RKO (cell line): ENCODE results near the gene WDR93.

ENCODE experiments used
- DNase-seq: peaks from one replicate; pipeline ENCODE4 v3.0.0-alpha.2; 2016; ENCODE audit warnings: low spot score

The WDR93 gene

DNA sequence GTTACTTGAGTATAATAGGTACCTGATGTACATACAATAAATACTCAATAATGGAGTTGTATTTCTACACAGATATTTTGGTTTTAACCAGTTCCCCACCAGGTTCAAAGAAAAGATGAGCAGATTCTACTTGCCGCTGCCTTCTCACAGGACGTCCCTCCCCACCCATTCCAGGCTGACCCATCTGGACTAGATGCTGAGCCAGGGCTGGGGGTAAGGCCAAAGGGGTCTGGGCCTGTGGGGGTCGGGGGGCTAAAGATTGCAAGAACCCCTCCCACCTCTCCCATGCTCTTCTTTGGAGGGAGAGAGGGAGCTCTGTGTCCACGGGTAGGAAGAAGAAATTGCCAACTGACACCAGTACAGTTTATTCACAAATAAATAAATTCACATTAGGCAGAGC lies 58.9 kb downstream of the WDR93 start:
- DNase-seq, result no peak

DNA sequence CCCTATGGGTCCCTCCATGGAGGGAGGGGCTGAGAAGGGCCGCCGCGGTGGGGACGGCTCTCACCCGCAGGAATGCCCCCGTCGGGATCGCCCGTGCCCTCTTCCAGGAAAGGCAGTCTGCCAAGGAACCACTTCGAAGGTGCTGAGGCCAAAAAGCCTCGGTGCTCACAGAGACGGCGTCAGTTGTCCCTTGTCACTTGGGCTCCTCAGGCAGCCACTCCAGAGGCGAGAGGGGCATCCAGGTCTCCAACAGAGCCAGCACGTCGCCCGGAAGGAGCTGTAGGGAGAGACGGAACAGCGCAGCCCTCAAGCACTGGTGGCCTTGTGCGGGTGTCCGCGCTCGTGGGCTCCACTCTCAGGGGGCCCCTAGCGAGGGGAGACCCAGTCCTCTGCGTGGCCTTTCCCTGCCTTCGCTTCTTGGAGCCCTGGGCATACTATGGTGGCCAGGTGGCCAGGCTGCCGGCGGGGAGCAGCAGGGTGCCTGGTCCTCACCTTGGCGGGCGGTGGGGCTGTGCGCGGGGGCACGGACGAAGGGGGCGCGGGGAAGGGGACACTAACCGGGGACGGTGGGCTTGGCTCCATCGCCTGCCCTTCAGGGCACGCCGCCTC lies 59.4 kb downstream of the WDR93 start:
- peak; percentile 44 for DNase-seq

DNA sequence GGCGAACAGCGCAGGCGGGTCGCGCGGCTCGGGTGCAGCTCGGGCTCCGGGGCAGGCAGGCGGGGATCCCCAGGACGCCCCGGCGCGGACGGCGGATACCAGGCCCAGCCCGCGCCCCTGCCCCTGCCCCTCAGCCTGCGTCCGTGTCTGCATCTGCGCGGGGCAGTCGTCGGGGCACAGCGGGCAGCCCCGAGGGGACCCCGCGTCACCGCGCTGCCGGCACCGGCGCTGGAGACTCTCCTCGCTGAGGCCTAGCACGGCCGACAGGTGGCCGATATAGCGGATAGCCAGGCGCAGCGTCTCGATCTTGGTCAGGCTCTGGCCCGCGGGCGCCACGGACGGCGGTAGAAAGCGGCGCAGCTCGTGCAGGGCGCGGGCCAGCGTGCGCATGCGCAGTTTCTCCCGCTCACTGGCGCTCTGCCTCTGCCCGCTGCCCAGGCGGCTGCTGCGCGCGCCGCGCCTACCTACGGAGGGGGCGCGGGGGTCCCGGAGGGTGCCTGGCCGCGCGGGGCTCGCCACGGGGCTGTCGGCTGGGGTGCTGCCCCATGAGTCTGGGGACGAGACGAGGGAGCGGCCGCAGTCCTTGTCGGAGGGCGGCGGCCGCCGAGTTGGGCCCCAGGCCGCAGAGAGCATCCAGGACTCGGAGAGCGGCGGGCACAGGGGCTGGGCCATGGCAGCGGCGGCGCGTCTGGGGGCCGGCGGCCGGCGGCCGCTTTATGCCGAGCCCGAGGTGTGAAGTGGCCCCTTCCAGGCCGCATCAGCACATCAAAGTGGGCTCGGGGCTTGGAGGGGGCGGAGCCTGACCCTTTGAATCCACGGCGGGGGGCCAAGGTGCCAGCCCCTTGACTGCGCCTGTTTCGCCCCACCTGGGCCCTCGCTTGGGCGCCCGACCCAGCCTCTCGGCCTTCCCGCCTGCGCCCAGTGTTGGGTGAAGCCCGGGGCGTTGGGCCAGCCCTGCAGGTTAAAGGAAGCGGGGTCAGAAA lies 60.2 kb downstream of the WDR93 start, which contains the start of gene MESP1:
TSS of gene MESP1 (minus strand) at position 690 of the 983 bp plus-strand sequence. CDS start at position 672, 18 bp downstream.
- DNase-seq, result peak; percentile 96

DNA sequence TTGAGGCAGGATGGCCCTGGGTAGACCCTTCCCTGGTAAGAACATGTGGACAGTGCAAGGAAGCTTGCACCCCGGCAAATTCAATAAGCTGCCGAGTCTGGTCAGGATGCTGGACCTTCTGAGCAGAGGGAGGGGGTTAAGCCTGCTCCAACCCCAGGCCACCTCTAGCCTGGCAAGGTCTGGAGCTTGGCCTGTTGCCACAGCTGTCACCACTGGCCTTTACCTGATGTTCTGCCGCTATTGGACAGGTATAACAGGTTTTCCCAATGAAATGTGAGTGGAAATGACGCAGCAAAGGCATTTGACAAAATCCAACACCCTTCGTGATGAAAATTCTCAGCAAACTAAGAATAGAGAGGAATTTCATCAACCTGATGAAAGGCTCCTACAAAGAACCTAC lies 61.1 kb downstream of the WDR93 start:
- DNase-seq, result no peak

DNA sequence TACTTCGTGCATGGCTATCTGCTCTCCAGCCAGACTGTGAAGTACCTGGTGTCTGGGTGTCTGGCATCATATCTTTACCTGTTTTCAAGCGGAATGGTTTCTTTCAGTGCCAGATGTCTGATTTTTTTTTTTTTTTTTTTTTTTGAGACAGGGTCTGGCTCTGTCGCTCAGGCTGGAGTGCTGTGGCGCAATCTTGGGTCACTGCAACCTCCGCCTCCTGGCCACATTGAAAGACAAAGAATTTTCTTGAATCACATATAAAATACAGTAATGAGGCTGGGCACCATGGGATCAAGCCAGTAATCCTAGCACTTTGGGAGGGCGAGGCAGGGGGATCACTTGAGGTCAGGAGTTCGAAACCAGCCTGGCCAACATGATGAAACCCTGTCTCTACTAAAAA lies 63.2 kb downstream of the WDR93 start:
- no peak for DNase-seq

DNA sequence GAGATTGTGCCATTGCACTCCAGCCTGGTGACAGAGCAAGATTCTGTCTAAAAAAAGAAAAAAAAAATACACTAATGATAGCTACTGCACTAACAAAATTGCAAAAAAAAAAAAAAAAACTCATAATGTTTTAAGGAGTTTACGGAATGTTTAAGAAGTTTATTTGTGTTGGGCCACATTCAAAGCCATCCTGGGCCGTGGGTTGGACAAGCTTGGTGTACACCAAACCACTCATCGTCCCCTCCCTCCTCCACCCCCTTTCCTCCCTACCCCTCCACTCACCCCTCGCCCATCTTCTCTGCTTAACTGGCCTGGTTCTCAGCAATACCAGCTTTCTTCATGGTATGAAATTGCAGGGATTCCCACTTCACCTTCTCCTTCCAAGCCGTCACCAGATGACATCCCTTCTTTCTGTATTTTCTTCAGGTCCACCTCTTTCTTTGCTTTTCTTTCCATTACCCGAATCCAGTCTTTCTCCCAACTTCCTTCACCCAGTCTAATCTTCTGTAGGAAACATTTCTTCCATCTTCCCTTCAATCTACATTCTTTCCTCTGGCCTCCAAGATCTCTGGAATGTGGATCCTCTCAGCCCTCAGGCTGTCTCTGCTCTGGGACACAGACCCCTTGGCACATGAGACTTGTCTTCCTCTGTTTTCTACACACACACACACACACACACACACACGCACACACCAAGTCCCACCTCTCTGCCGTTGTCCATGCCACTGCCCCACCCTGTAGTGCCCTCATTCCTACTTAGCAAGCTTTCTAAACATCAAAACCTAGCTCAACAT lies 63.9 kb downstream of the WDR93 start:
- DNase-seq, result no peak

DNA sequence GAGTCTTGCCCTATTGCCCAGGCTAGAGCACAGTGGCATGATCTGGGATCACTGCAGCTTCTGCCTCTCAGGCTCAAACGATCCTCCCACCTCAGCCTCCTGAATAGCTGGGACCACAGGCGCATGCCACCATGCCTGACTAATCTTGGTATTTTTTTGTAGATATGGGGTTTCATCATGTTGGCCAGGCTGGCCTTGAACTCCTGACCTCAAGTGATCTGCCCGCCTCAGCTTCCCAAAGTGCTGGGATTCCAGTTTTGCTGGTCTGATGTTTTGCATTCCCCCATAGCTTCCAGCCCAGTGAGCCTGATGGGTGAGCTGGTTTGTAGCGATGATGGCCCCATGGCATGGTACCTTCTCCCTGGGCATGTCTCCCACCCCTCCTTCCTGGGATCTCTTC lies 65.1 kb downstream of the WDR93 start:
- DNase-seq, result no peak

DNA sequence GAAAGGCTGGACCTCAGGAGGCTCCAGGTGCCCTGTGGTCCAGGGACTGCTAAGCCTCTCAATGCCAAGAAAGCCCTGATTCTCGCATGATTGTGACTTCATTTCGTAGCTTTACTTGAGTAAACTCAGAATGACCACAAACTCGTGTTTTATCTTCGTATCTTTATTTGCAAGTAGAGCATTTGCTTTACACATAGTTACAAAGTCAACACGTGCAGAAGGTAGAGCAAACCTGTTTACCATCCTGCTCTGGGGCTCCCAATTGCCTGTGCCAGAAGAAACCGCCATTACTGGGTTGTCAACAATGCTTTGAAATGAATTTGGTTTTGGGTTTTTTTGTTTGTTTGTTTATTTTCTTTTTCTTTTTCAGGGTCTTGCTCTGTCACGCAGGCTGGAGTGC lies 66.3 kb downstream of the WDR93 start:
- no peak for DNase-seq

DNA sequence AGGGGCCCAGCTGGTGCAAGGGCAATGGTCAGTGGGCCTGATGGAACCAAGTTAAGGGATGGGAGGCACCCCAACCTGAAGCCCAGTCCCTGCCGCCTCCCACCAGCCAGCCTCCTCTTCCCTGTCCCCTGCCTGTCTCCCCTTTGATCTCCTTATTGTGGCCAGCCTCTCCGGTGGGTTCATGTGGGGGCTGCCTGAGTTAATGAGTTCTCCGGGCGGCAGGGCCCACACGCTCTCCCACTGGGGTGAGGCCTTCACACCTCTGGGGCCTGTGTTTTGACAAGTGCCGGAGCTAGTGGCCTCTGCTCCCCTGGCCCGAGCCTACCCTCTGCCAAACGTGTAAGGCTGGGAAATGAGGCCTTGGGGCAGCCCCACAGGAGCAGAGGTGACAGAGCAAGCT lies 67.7 kb downstream of the WDR93 start:
- no peak for DNase-seq

DNA sequence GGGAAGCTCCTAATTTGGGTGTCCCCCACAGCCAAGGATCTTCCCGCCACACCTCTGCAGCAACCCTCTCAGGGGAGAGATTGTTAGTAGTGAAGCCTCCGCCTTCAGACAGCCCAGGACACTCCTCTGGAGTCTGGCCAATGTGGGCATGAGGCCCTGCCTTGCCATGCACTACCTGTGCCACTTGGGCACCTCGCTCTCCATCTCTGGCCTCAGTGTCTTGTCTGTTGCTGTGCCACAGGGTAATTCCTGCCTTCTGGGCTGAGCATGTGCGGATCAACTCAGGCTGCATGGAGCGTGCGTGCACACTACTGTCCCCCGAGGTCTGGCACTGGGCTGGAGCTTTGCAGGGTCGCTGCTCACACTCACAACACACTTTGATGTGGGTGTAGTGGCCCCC lies 68.4 kb downstream of the WDR93 start:
- DNase-seq, result no peak

DNA sequence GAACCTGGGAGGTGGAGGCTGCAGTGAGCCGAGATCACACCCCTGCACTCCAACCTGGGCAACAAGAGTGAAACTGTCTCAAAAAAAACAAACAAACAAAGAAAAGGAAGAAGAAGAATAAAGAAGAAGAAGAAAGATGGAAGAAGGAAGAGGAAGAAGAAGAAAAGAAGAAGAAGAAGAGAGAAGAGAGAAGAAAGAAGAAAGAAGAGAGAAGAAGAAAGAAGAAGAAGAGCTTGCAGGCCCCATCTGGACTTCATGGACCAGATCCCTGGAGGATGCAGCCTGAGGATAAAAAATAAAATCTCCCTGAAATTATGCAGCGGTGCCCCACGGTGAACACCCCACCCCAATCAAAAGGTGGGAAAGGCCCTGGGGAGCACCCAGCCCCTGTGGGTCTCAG lies 69.2 kb downstream of the WDR93 start:
- no peak for DNase-seq

DNA sequence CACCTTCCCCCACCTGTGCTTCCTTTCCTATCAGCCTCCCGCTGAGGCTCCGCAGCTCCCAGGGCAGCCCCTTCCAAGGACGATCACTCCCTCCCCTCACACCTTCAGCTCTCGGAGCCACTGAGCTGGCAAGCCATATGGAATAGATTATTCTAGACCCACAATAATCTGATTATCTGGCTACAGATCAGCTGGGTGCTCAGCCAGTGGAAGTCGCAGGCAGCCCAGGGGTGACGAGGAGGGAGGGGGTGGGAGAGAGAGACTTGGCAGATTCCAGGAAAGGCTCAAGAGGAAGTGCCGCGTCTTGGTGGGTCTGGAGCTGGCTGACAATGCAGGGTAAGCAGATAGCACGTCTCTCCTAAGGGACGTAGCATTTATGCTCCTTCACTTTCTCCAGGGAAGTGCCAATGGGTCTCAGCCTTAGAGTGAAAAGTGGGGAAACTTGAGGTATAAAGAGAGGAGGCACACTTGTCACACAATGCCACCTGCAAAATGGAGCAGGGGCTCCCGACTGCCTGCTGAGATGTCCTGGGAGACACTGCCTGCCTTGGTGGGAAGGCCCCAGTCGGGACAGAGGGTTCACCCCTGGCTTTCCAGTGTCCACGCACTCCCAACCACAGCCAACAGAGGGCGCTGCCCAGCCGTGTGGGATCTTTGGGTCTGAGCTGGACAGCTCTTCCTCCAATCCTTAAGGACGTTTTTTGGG lies 69.8 kb downstream of the WDR93 start:
- DNase-seq, result peak; percentile 70

DNA sequence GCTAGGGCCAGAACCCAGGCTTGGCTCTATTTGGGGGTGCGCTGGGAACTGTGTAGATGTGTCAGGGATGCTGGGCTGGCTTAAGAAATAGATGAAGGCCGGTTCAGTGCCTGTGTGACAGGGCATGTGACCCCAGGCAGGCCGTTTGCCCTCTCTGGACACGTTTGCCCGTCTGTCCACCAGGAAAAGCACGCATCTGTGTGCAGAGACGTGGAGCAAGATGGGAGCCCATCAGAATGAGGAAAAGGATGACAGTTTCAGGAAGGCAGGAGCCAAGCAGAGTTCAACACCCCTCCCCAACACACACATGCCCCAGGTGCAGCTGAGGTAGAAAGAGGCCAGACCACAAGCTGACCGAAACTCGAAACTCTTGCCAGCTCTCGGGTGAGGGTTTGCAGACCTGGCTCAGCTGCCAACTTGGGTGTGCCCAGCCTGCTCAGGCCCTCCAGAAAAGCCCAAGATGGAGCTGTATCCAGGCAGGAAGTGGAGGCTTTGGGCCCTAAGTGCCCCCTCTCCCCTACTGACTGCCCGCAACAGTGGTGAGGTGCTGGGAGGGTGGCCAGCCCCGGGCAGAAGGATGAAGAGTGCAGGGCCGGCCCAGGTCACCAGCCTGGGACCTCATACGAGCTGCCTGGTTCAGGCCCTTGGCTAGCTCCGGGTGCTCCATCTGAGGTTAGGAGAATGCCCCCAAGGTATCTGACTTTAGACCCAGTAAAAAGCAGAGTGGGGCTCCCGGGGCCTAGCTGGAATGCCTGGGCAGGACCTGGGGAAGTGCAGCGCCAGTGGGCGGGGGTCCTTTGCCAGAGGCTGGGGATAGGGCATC lies 70.6 kb downstream of the WDR93 start:
- DNase-seq, result no peak

DNA sequence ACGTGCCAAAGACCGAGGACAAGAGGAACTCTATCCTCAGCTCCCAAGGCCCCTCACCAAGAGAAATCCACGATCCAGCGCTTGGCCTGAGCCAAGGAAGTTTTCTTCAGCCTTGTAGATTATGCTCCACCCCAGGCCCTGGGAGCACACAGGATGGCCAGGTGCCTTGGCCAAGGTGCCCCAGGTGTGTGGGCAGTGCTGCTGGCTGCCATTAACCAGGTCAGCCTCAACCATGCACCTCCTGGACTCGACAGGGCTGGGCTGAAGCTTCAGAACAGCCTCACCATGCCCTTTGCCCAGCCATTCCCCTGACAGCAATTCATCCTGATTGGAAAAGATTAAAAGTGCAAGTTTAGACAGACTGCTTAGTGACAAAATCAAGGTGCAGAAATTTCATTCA lies 71.3 kb downstream of the WDR93 start:
- DNase-seq, result no peak

DNA sequence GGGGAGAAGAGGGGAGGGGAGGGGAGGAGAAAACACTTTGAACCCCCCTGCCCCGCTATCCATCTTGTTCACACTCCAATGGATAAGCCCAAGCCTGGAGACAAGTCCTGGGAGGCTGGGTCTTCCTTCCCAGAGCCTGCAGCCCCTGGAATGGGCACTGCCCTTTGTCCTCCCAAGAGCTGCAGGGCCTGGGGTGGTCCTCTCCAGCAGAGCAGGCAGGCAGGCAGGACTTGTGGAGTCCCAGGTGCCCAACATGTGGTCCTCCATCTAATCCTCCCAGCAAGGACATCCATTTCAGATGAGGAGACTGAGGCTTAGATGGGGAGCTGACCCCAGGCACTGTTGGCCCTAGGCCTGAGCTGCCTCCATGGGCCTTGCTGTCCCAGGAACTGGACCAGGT lies 75.1 kb downstream of the WDR93 start:
- DNase-seq, result no peak

DNA sequence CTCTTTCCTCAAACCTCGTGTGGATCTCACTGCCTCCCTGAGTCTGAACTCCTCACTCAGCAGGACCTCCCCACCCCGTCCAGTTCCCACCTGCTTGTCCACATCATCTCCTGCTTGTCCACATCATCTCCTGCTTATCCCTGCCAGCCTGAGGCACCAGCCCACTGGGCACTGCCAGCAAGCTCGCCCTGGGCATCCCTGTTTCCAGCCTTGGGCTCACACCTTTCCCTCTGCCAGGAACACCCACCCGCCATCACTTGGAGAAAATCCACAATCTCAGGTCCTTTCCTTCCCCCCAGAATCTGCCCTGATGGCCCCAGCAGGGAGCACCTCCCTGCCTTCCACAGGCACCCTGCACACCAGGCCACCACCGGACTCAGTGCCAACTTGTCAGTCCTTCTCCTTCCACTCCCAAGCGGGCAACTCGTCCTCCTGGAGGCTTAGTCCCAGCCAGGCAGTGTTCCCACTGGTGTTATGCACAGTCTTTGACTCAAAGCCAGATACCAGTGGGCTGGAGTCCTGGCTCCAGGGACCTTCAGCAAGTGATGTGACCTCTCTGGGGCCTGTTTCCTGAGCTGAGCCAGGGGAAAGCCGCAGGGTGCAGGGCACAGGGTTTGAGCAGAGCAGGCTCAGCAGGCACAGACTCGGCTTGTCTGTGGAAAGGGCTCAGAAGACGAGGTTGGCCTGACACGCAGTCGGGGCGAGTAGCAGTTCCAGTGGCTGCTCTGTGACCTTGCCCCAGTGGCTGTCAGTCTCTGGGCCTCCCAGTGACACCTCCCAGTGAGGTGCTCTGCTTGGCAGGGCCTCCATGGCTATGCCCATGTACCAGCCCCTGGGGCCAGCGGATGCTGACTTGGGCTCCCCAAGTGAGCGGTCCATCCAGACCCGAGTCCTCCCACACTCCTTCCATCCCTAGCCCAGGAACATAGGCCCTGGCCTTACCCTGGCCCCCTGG lies 76.0 kb downstream of the WDR93 start:
- DNase-seq, result no peak

DNA sequence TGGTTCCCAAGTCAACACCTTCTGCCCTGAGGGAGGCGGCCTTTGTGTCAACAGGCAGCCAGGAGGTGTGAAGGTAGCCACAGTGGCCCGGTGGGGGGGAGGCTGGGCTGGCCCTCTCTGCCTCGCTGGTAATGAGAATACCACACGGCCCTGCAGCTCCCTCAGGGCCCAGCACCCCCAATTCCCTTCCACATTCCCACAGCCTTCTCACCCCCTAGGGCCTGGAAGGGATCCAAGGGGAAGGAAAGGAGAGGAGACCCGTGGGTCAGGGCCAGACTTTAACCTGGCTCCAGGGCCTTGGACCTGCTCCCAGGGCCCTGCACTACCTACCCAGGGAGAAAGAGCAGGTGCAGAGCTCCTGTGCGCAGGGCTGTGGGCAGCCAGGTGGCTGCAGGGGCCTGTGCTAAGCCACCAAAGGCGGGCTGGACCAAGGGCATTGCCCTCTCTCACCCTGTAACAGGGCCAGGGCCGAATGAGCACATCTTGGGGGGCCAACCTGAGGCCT lies 76.9 kb downstream of the WDR93 start:
- DNase-seq, result no peak

DNA sequence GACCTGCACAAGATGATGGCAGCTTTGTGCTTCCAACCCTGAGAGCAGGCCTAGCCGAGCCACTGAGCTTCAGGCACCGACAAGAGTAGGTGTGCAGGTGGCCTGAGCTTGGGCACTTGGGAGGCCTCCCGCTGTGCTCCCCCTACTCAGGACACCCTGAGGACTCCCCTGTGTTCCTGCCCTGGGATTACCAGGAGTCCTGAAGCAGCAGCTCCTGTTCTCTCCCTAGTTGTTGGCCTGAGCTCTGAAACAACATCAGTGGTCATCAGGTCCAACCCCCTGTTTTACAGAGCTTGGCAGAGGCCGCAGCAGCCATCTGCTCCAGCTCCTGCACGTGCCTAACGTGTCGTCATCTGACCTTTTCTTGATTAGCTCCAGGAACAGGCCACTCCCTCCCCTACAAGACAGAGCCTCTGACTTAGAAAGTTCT lies 77.5 kb downstream of the WDR93 start:
- DNase-seq, result no peak

DNA sequence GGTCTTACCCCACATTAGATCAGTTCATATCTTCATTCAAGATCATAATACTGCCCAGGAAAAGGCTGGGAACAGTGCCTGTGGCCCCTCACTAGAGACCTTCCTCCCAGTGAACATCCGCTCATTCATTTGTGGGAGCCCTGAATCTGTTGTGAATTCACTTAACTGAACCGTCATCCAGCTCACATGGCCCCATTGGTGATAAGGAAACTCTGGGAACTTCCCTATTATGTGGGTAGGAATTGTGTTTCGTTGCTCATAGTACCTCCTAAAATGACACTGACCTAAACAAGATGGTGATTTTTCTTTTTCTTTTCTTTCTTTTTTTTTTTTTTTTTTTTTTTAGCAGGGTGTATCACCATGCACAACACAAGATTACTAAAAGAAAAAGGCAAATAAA lies 78.8 kb downstream of the WDR93 start:
- no peak for DNase-seq

DNA sequence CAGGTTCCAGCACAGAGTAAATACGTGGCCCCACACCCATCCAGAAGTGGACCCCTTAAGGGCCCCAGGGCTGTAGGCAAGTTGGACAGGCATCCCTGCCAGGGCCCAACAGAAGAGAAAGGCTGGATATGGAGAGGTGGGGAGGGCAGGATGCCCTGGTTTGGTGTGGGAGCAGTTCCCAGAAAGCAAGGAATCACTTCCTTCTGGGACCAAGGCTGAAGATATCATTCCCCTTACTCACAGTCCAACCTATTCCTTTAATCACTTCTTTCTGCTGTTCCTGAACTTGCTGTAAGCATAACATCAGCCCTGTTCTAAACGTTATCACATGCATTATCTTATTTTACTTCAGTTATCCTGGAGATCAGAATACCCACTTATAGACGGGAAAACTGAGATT lies 79.4 kb downstream of the WDR93 start:
- DNase-seq, result no peak
